Astrocyte (in vitro differentiated cells and primary cell): Measurements from ENCODE around the gene C1QTNF3. TPM values are rescaled to one million over a fixed set of nuclear protein-coding genes. Genes with fewer than 3 reads are reported as not detected.

Source experiments
- DNase-seq: peaks from one replicate; pipeline ENCODE4 v3.0.0-alpha.2; 2010; ENCODE audit warnings: low read depth
- FAIRE-seq: peaks from 2 replicates; lab custom pipeline; 2011; peaks lifted over from hg19 to GRCh38; lab: Jason Lieb, UNC
- H2AFZ ChIP-seq: 2 replicates; pipeline ENCODE4 v1.6.0; 2012; ENCODE audit warnings: low read depth, low read length, inconsistent platforms
- H3K27ac ChIP-seq: 2 replicates; pipeline ENCODE4 v1.5.1; 2011; ENCODE audit warnings: low read depth, low read length, inconsistent platforms
- H3K27me3 ChIP-seq: 2 replicates; pipeline ENCODE4 v1.6.0; 2011; ENCODE audit warnings: low read length, inconsistent platforms; ENCODE audit not compliant: insufficient read depth
- H3K36me3 ChIP-seq: 2 replicates; pipeline ENCODE4 v1.5.1; 2011; ENCODE audit warnings: low read length, inconsistent platforms; ENCODE audit not compliant: insufficient read depth
- H3K4me1 ChIP-seq: 2 replicates; pipeline ENCODE4 v1.5.1; 2011; ENCODE audit warnings: low read length, inconsistent platforms; ENCODE audit not compliant: insufficient read depth
- H3K4me2 ChIP-seq: 2 replicates; pipeline ENCODE4 v1.6.0; 2012; ENCODE audit warnings: low read length, inconsistent platforms
- H3K4me3 ChIP-seq: 2 replicates; pipeline ENCODE4 v1.5.1; 2011; ENCODE audit warnings: low read depth, mild to moderate bottlenecking, low read length, inconsistent platforms; ENCODE audit not compliant: insufficient read depth
- H3K79me2 ChIP-seq: 2 replicates; pipeline ENCODE4 v1.6.0; 2012; ENCODE audit warnings: mild to moderate bottlenecking, low read length, inconsistent platforms; ENCODE audit not compliant: insufficient read depth
- H3K9ac ChIP-seq: 2 replicates; pipeline ENCODE4 v1.6.0; 2012; ENCODE audit warnings: mild to moderate bottlenecking, low read length, inconsistent platforms
- H3K9me3 ChIP-seq: 2 replicates; pipeline ENCODE4 v1.5.1; 2012; ENCODE audit warnings: low read depth, mild to moderate bottlenecking, low read length, inconsistent platforms; ENCODE audit not compliant: insufficient read depth
- H4K20me1 ChIP-seq: 2 replicates; pipeline ENCODE4 v1.6.0; 2012; ENCODE audit warnings: low read length, inconsistent platforms; ENCODE audit not compliant: insufficient read depth
- H3K27ac Mint-ChIP-seq: one replicate; pipeline ENCODE4 v1.8.0; 2021; ENCODE audit warnings: mild to moderate bottlenecking, mixed read lengths; ENCODE audit not compliant: unreplicated experiment
- H3K27me3 Mint-ChIP-seq: one replicate; pipeline ENCODE4 v1.8.0; 2021; ENCODE audit warnings: low read depth, mixed read lengths; ENCODE audit not compliant: unreplicated experiment
- H3K36me3 Mint-ChIP-seq: one replicate; pipeline ENCODE4 v1.8.0; 2021; ENCODE audit warnings: low read depth, mixed read lengths; ENCODE audit not compliant: unreplicated experiment
- H3K4me1 Mint-ChIP-seq: one replicate; pipeline ENCODE4 v1.8.0; 2021; ENCODE audit warnings: low read depth, mixed read lengths; ENCODE audit not compliant: unreplicated experiment
- H3K4me3 Mint-ChIP-seq: one replicate; pipeline ENCODE4 v1.8.0; 2021; ENCODE audit warnings: mild to moderate bottlenecking, moderate library complexity, mixed read lengths; ENCODE audit not compliant: unreplicated experiment
- H3K9me3 Mint-ChIP-seq: one replicate; pipeline ENCODE4 v1.8.0; 2021; ENCODE audit warnings: mild to moderate bottlenecking, mixed read lengths; ENCODE audit not compliant: unreplicated experiment
- EZH2 ChIP-seq: IDR thresholded peaks from 2 replicates; pipeline ENCODE4 v1.6.1; 2012; ENCODE audit warnings: mild to moderate bottlenecking, low read length, inconsistent platforms; ENCODE audit not compliant: insufficient read depth
- total RNA-seq: library from RNA; stranded (reverse); gene quantifications from 2 replicates; pipeline ENCODE4 v1.2.1, GENCODE V29; 2021
- TF ChIP-seq, protein P1 (sequence below): IDR thresholded peaks from 2 replicates; pipeline ENCODE4 v1.5.1; 2011; ENCODE audit warnings: low read depth, mild to moderate bottlenecking, inconsistent platforms, low read length, moderate library complexity; ENCODE audit not compliant: insufficient read depth

Gene C1QTNF3
- total RNA-seq, 1 donor from 2014 or later, result 0.95 TPM

- Histone ChIP-seq H4K20me1 (no peaks in the 10 kb centered on the region), H3K4me2 (no peak overlapping the region), H2AFZ (no peak overlapping the region), H3K27me3 (no peaks in the 10 kb centered on the region), H3K4me3 (no peak overlapping the region), H3K4me1 (peaks cover 4% of the 10 kb centered on the region), H3K27ac (no peak overlapping the region), H3K9me3 (no peaks in the 10 kb centered on the region), H3K36me3 (no peaks in the 10 kb centered on the region), H3K79me2 (no peaks in the 10 kb centered on the region), H3K9ac (no peak overlapping the region)
- peaks cover 32% of the 10 kb centered on the region for H3K4me1 Mint-ChIP-seq
- peaks cover 6% of the 10 kb centered on the region for H3K36me3 Mint-ChIP-seq
- FAIRE-seq (no peak), DNase-seq (no peak)
- H3K27ac Mint-ChIP-seq, result peak overlapping the region; percentile 53
- peak overlapping the region; percentile 40 for H3K4me3 Mint-ChIP-seq
- H3K27me3 Mint-ChIP-seq, result no peaks in the 10 kb centered on the region
- no peaks in the 10 kb centered on the region for H3K9me3 Mint-ChIP-seq
- TF ChIP-seq, protein P1, sequence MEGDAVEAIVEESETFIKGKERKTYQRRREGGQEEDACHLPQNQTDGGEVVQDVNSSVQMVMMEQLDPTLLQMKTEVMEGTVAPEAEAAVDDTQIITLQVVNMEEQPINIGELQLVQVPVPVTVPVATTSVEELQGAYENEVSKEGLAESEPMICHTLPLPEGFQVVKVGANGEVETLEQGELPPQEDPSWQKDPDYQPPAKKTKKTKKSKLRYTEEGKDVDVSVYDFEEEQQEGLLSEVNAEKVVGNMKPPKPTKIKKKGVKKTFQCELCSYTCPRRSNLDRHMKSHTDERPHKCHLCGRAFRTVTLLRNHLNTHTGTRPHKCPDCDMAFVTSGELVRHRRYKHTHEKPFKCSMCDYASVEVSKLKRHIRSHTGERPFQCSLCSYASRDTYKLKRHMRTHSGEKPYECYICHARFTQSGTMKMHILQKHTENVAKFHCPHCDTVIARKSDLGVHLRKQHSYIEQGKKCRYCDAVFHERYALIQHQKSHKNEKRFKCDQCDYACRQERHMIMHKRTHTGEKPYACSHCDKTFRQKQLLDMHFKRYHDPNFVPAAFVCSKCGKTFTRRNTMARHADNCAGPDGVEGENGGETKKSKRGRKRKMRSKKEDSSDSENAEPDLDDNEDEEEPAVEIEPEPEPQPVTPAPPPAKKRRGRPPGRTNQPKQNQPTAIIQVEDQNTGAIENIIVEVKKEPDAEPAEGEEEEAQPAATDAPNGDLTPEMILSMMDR, result no peak
- TF ChIP-seq EZH2, result no peak
Observed at GRCh38 chr5:34038390-34038789, 4.6 kb downstream of the C1QTNF3 start.

GRCh38 chr5:34037726-34038125 lies 5.3 kb downstream of the C1QTNF3 start:
- FAIRE-seq, result no peak
- H3K4me1 Mint-ChIP-seq, result peaks cover 32% of the 10 kb centered on the region
- H3K27ac Mint-ChIP-seq, result no peak overlapping the region

GRCh38 chr5:34035756-34036155 lies 7.3 kb downstream of the C1QTNF3 start:
- Histone ChIP-seq H3K9me3 (no peaks in the 10 kb centered on the region), H4K20me1 (no peaks in the 10 kb centered on the region), H3K4me1 (no peaks in the 10 kb centered on the region), H3K36me3 (no peaks in the 10 kb centered on the region), H3K79me2 (no peaks in the 10 kb centered on the region), H3K9ac (no peak overlapping the region), H3K4me2 (no peak overlapping the region), H3K27ac (no peak overlapping the region), H3K27me3 (no peaks in the 10 kb centered on the region), H3K4me3 (no peak overlapping the region), H2AFZ (no peak overlapping the region)
- peaks cover 1% of the 10 kb centered on the region for H3K36me3 Mint-ChIP-seq
- no peaks in the 10 kb centered on the region for H3K27me3 Mint-ChIP-seq
- H3K4me3 Mint-ChIP-seq, result no peak overlapping the region
- DNase-seq (no peak), FAIRE-seq (no peak)
- TF ChIP-seq, protein P1, result no peak
- no peak for TF ChIP-seq EZH2
- H3K9me3 Mint-ChIP-seq, result no peaks in the 10 kb centered on the region
- peaks cover 26% of the 10 kb centered on the region for H3K4me1 Mint-ChIP-seq
- no peak overlapping the region for H3K27ac Mint-ChIP-seq

More at GRCh38 chr5:34037726-34038125, 5.3 kb downstream of the C1QTNF3 start:
- Histone ChIP-seq H3K36me3 (no peaks in the 10 kb centered on the region), H3K9me3 (no peaks in the 10 kb centered on the region), H3K27ac (no peak overlapping the region), H3K4me1 (peaks cover under 1% of the 10 kb centered on the region), H3K79me2 (no peaks in the 10 kb centered on the region), H4K20me1 (no peaks in the 10 kb centered on the region), H2AFZ (no peak overlapping the region), H3K27me3 (no peaks in the 10 kb centered on the region), H3K9ac (no peak overlapping the region), H3K4me2 (no peak overlapping the region), H3K4me3 (no peak overlapping the region)
- peaks cover 2% of the 10 kb centered on the region for H3K36me3 Mint-ChIP-seq
- H3K9me3 Mint-ChIP-seq, result no peaks in the 10 kb centered on the region
- no peaks in the 10 kb centered on the region for H3K27me3 Mint-ChIP-seq
- DNase-seq, result no peak
- H3K4me3 Mint-ChIP-seq, result no peak overlapping the region
- no peak for TF ChIP-seq EZH2
- TF ChIP-seq, protein P1, result no peak
